GM12878 (cell line): ENCODE results near the gene APPBP2. TPM values are rescaled to one million over a fixed set of nuclear protein-coding genes. Genes with fewer than 3 reads are reported as not detected.

Source experiments
- ATAC-seq: fragments of 200-7000 bp; cut with Tn5 transposase; 3 replicates; pipeline ENCODE4 v1.9.1; 2020; ENCODE audit warnings: mild to moderate bottlenecking, moderate library complexity
- BruUV-seq: library from RNA; stranded (reverse); fragments of 400-500 nt; replicated peaks from 2 replicates; lab custom pipeline; 2021; lab: Mats Ljungman, UMichigan
- CTCF ChIA-PET: fragments of 300-600 bp; sonication (Branson Sonifier 250); formaldehyde crosslinking; extraction: SDS; loops from one replicate; lab custom pipeline; 2021; ENCODE audit warnings: inconsistent platforms; lab: Yijun Ruan, JAX
- POLR2A ChIA-PET: fragments of 350-600 bp; formaldehyde crosslinking; extraction: SDS; loops from one replicate; lab custom pipeline; 2021; ENCODE audit warnings: inconsistent platforms; lab: Charles Lee
- RAD21 ChIA-PET: fragments of 300-600 bp; sonication (Branson Sonifier 250); formaldehyde crosslinking; loops from one replicate; lab custom pipeline; 2023; ENCODE audit warnings: antibody characterized with exemption; ENCODE audit not compliant: unreplicated experiment; lab: Charles Lee
- SMC1A ChIA-PET: fragments of 300-600 bp; sonication (Branson Sonifier 250); formaldehyde crosslinking; loops from one replicate; lab custom pipeline; 2023; ENCODE audit not compliant: unreplicated experiment, uncharacterized antibody; lab: Charles Lee
- DNase-seq: peaks from one replicate; pipeline ENCODE4 v3.0.0-alpha.2; 2011; ENCODE audit warnings: low read depth, low spot score
- FAIRE-seq: peaks from 3 replicates; lab custom pipeline; 2011; peaks lifted over from hg19 to GRCh38; lab: Jason Lieb, UNC
- H2AFZ ChIP-seq: 2 replicates; pipeline ENCODE4 v1.6.0; 2011; ENCODE audit warnings: low read depth, low read length, control low read depth; ENCODE audit not compliant: control insufficient read depth
- H3K27ac ChIP-seq: 2 replicates; pipeline ENCODE4 v1.5.1; 2011; ENCODE audit warnings: control low read depth; ENCODE audit not compliant: control insufficient read depth, insufficient read depth
- H3K27me3 ChIP-seq, 2 experiments: replicated peaks in 1 of 2; 2 replicates each; pipeline versions ENCODE4 v1.6.0 to v1.6.1; 2011; ENCODE audit warnings: low read length in 1 of 2; ENCODE audit not compliant: control insufficient read depth in 2 of 2, insufficient read depth in 2 of 2
- H3K36me3 ChIP-seq, 2 experiments: 2 replicates each; pipeline ENCODE4 v1.5.1; 2011; ENCODE audit warnings: low read length in 1 of 2; ENCODE audit not compliant: control insufficient read depth in 2 of 2, insufficient read depth in 2 of 2
- H3K4me1 ChIP-seq: 2 replicates; pipeline ENCODE4 v1.6.1; 2011; ENCODE audit warnings: mild to moderate bottlenecking, low read length, moderate library complexity, mixed read lengths; ENCODE audit not compliant: control insufficient read depth, insufficient read depth
- H3K4me2 ChIP-seq: 2 replicates; pipeline ENCODE4 v1.6.0; 2011; ENCODE audit warnings: control low read depth; ENCODE audit not compliant: control insufficient read depth, insufficient read depth
- H3K4me3 ChIP-seq: fragments of 200-600 bp; sonication (generic); 2 replicates; pipeline ENCODE4 v1.5.1; 2016
- H3K79me2 ChIP-seq: 2 replicates; pipeline ENCODE4 v1.6.0; 2011; ENCODE audit warnings: low read length; ENCODE audit not compliant: control insufficient read depth, insufficient read depth
- H3K9ac ChIP-seq: 2 replicates; pipeline ENCODE4 v1.8.0; 2011; ENCODE audit warnings: low read length, control low read depth, mixed read lengths; ENCODE audit not compliant: control insufficient read depth, insufficient read depth
- H3K9me3 ChIP-seq: replicated peaks from 3 replicates; pipeline ENCODE4 v1.5.1; 2011; ENCODE audit warnings: mild to moderate bottlenecking, low read length; ENCODE audit not compliant: control insufficient read depth, insufficient read depth
- H4K20me1 ChIP-seq: 2 replicates; pipeline ENCODE4 v1.6.0; 2011; ENCODE audit not compliant: control insufficient read depth, insufficient read depth
- ASH2L ChIP-seq: fragments of 300-600, 200-600 bp; sonication (generic); IDR thresholded peaks from 2 replicates; pipeline ENCODE4 v1.6.1; 2017; ENCODE audit warnings: low read depth, mild to moderate bottlenecking, borderline replicate concordance
- ETV6 ChIP-seq, 2 experiments: fragments of 450-650 bp in 1 of 2; IDR thresholded peaks in 1 of 2; conservative IDR thresholded peaks in 1 of 2; 2 replicates each; pipeline ENCODE4 v1.6.1; 2014; ENCODE audit warnings: antibody characterized with exemption in 1 of 2, borderline replicate concordance in 1 of 2, low read depth in 1 of 2, mild to moderate bottlenecking in 1 of 2, moderate library complexity in 1 of 2
- NFXL1 ChIP-seq: fragments of 450-650 bp; IDR thresholded peaks from 2 replicates; pipeline ENCODE4 v1.6.1; 2017; ENCODE audit warnings: antibody characterized with exemption, mild to moderate bottlenecking, borderline replicate concordance
- PAX8 ChIP-seq: fragments of 450-650 bp; IDR thresholded peaks from 2 replicates; pipeline ENCODE4 v1.6.1; 2017; ENCODE audit warnings: mild to moderate bottlenecking, moderate library complexity
- TARDBP ChIP-seq: IDR thresholded peaks from 2 replicates; pipeline ENCODE4 v1.6.1; 2016; ENCODE audit warnings: borderline replicate concordance
- ZNF207 ChIP-seq: fragments of 450-650 bp; IDR thresholded peaks from 2 replicates; pipeline ENCODE4 v1.6.1; 2014; ENCODE audit warnings: antibody characterized with exemption, mild to moderate bottlenecking, borderline replicate concordance
- WGBS: methylation state at CpG from one replicate; pipeline ENCODE4 v1.1.6; 2016; ENCODE audit warnings: low lambda C conversion rate; ENCODE audit not compliant: insufficient replicate concordance, insufficient coverage; ENCODE audit errors: missing lambda C conversion rate; 5-methylcytosine and 5-hydroxymethylcytosine counted together
- in situ Hi-C: fragments of 300-500 bp; cut with MboI; formaldehyde crosslinking; loops from 9 replicates; pipeline ENCODE4 v1.14.3; 2018; ENCODE audit warnings: mixed read lengths
- intact Hi-C: fragments of 100-400 bp; cut with micrococcal nuclease; formaldehyde crosslinking; loops from one replicate; pipeline ENCODE4 v1.14.2; 2022; ENCODE audit not compliant: unreplicated experiment
- polyA plus RNA-seq, 11 experiments: library from polyadenylated mRNA; depleted of rRNA in 4 of 11; unstranded in 6 of 11; stranded (reverse) in 5 of 11; fragments of >200 nt; fragmentation: Nextera tagmentation in 4 of 11; fragmentation: Illumina TruSeq in 1 of 11; extraction: Ambion mirVana in 4 of 11; extraction: Trizol in 1 of 11; gene quantifications; 1 replicate in 1 of 11; 2 replicates in 10 of 11; pipeline versions ENCODE4 v1.2.1 to v1.2.3, GENCODE V29; 2011 to 2016; ENCODE audit warnings: inconsistent platforms in 2 of 11, missing spikeins in 2 of 11, low read depth in 1 of 11
- total RNA-seq, 4 experiments: library from RNA; depleted of rRNA in 3 of 4; stranded (reverse); fragments of >200 nt in 3 of 4; fragmentation: Illumina TruSeq in 1 of 4; extraction: Trizol in 1 of 4; gene quantifications; 2 replicates each; pipeline versions ENCODE4 v1.2.1 to v1.2.3, GENCODE V29; 2013 to 2021
- TF ChIP-seq, protein P1 (sequence below): fragments of 450-650 bp; IDR thresholded peaks from 2 replicates; pipeline ENCODE4 v1.6.1; 2017; ENCODE audit warnings: antibody characterized with exemption, mild to moderate bottlenecking, moderate library complexity
- TF ChIP-seq, protein P2 (sequence below): IDR thresholded peaks from 2 replicates; pipeline ENCODE4 v1.6.1; 2012; ENCODE audit warnings: improper control_type of control experiment, low read depth, low read length; ENCODE audit not compliant: insufficient replicate concordance

Gene APPBP2
- total and polyA plus RNA-seq, 10 of the 15 experiments (the other 5 are each of a cell fraction or from before 2014, with no cell fraction given): 4.3 to 30.8 (median 13.1) TPM

DNA sequence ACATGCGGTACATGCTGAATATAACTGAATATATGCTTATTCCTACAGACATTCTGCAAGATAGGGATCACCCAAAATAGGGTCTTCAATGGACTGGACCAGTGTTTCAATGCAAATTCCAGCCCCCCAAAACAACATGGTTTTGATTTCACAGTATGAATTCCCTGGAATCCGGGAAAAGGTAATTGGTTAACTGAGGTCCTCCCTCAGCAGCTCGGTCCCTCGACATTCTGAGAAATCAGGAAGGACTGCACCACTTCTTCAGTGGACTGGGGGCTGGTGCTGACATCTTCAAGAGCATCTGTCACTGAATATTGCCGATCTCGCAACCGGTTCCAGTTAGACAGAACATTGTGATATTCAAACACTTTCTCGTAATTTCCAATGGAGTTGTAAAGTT, 78.7 kb downstream of the APPBP2 start:
- H3K36me3 ChIP-seq: peaks cover 0 to 5% of the 10 kb centered on the region in 2 experiments; a peak in 2 of 4 replicates
- BruUV-seq: no TSS peak

DNA sequence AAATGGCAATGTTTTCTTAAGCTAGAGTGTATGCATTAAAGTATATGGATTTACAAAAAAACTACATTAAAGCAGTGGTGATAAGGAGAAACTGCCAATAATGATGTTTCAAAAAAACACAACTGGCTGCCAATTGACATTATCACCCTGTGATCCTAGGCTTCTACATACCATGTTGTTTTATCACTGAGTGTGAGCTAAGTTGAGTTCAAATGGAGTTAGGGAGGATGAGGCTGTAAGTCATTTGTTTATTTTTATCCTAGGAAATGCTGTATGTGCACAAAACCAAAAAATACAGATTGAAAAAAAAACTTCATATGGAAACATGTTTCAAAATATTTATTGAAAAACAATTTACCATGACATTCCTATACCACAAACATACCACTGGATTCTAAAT, 80.9 kb downstream of the APPBP2 start:
- intact Hi-C loops: no loop called here
- Histone ChIP-seq H3K9me3 (no peaks in the 10 kb centered on the region), H3K4me1 (no peaks in the 10 kb centered on the region), H2AFZ (no peak overlapping the region), H3K36me3 (peaks cover 0 to 5% of the 10 kb centered on the region in 2 experiments; a peak in 2 of 4 replicates), H3K4me2 (no peak overlapping the region), H3K27ac (no peak overlapping the region), H4K20me1 (no peaks in the 10 kb centered on the region), H3K27me3 (no peaks in the 10 kb centered on the region), H3K4me3 (no peak overlapping the region), H3K79me2 (no peaks in the 10 kb centered on the region), H3K9ac (no peak overlapping the region)
- BruUV-seq: no TSS peak
- ChIA-PET SMC1A (interaction anchor here (0.8 to 1.7 kb wide), 4 partner anchors 9 to 213 kb away, joined by 3 to 5 read pairs (median 4); no protein-coding TSS in a partner anchor), RAD21 (interaction anchor here (1.0 kb wide), 1 partner anchor 195 kb away, joined by 4 read pairs; no protein-coding TSS in a partner anchor), POLR2A (interaction anchor here (0.6 kb wide), 1 partner anchor 111 kb away, joined by 3 read pairs; no protein-coding TSS in a partner anchor), CTCF (no interaction called here)
- FAIRE-seq (no peak), DNase-seq (no peak), ATAC-seq (no peak)
- in situ Hi-C loops: no loop called here
- TF ChIP-seq, protein P1, sequence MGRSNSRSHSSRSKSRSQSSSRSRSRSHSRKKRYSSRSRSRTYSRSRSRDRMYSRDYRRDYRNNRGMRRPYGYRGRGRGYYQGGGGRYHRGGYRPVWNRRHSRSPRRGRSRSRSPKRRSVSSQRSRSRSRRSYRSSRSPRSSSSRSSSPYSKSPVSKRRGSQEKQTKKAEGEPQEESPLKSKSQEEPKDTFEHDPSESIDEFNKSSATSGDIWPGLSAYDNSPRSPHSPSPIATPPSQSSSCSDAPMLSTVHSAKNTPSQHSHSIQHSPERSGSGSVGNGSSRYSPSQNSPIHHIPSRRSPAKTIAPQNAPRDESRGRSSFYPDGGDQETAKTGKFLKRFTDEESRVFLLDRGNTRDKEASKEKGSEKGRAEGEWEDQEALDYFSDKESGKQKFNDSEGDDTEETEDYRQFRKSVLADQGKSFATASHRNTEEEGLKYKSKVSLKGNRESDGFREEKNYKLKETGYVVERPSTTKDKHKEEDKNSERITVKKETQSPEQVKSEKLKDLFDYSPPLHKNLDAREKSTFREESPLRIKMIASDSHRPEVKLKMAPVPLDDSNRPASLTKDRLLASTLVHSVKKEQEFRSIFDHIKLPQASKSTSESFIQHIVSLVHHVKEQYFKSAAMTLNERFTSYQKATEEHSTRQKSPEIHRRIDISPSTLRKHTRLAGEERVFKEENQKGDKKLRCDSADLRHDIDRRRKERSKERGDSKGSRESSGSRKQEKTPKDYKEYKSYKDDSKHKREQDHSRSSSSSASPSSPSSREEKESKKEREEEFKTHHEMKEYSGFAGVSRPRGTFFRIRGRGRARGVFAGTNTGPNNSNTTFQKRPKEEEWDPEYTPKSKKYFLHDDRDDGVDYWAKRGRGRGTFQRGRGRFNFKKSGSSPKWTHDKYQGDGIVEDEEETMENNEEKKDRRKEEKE: no peak
- TF ChIP-seq ZNF207 (no peak), PAX8 (no peak), ETV6 (conservative IDR thresholded peaks at IDR 0.05 in 1 of 2, IDR thresholded peaks at IDR 0.05 in 1 of 2; ENCODE audit: borderline replicate concordance in 1 of 2, low read depth in 1 of 2) (0 out of 4 replicates have a peak, but pooled peaks of 1 of the 2 experiments have one; percentile 16), ASH2L (no peak), NFXL1 (peak; percentile 20; the same call in 1 of the 2 replicates)
- TF ChIP-seq, protein P2, sequence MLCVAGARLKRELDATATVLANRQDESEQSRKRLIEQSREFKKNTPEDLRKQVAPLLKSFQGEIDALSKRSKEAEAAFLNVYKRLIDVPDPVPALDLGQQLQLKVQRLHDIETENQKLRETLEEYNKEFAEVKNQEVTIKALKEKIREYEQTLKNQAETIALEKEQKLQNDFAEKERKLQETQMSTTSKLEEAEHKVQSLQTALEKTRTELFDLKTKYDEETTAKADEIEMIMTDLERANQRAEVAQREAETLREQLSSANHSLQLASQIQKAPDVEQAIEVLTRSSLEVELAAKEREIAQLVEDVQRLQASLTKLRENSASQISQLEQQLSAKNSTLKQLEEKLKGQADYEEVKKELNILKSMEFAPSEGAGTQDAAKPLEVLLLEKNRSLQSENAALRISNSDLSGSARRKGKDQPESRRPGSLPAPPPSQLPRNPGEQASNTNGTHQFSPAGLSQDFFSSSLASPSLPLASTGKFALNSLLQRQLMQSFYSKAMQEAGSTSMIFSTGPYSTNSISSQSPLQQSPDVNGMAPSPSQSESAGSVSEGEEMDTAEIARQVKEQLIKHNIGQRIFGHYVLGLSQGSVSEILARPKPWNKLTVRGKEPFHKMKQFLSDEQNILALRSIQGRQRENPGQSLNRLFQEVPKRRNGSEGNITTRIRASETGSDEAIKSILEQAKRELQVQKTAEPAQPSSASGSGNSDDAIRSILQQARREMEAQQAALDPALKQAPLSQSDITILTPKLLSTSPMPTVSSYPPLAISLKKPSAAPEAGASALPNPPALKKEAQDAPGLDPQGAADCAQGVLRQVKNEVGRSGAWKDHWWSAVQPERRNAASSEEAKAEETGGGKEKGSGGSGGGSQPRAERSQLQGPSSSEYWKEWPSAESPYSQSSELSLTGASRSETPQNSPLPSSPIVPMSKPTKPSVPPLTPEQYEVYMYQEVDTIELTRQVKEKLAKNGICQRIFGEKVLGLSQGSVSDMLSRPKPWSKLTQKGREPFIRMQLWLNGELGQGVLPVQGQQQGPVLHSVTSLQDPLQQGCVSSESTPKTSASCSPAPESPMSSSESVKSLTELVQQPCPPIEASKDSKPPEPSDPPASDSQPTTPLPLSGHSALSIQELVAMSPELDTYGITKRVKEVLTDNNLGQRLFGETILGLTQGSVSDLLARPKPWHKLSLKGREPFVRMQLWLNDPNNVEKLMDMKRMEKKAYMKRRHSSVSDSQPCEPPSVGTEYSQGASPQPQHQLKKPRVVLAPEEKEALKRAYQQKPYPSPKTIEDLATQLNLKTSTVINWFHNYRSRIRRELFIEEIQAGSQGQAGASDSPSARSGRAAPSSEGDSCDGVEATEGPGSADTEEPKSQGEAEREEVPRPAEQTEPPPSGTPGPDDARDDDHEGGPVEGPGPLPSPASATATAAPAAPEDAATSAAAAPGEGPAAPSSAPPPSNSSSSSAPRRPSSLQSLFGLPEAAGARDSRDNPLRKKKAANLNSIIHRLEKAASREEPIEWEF: no peak

More for the DNA sequence above, 78.7 kb downstream of the APPBP2 start:
- FAIRE-seq: no peak
- intact Hi-C loops: no loop called here
- Histone ChIP-seq H3K4me3 (no peak overlapping the region), H2AFZ (no peak overlapping the region), H3K9ac (no peak overlapping the region), H3K9me3 (no peaks in the 10 kb centered on the region), H3K4me1 (no peaks in the 10 kb centered on the region), H3K27me3 (no peaks in the 10 kb centered on the region), H3K4me2 (no peak overlapping the region), H3K27ac (no peak overlapping the region), H3K79me2 (no peaks in the 10 kb centered on the region), H4K20me1 (no peaks in the 10 kb centered on the region)
- ChIA-PET RAD21 (no interaction called here), POLR2A (no interaction called here), SMC1A (no interaction called here), CTCF (no interaction called here)
- DNase-seq: no peak
- WGBS: 97% methylated on average over 8 of the region's 8 CpGs
- TF ChIP-seq NFXL1: peak; percentile 74; the same call in 1 of the 2 replicates
- no peak for TF ChIP-seq TARDBP
- ATAC-seq: no peak
- in situ Hi-C loops: no loop called here
